ENCODE results near the gene MYRF.

Gene MYRF

GRCh38 chr11:61718621-61719302, 33.7 kb upstream of the MYRF start:
- TF ChIP-seq ZFX (IDR thresholded peaks at IDR 0.05), result no peak
- no peak for TF ChIP-seq CTCF (conservative IDR thresholded peaks at IDR 0.05)
- no peak overlapping the region for H3K27ac ChIP-seq

GRCh38 chr11:61719978-61720377, 32.5 kb upstream of the MYRF start:
- no peak for TF ChIP-seq ZFX (IDR thresholded peaks at IDR 0.05)
- no peak for TF ChIP-seq CTCF (conservative IDR thresholded peaks at IDR 0.05)
- no peak overlapping the region for H3K27ac ChIP-seq

GRCh38 chr11:61720597-61720996, 31.8 kb upstream of the MYRF start:
- H3K27ac ChIP-seq, result no peak overlapping the region
- TF ChIP-seq ZFX (IDR thresholded peaks at IDR 0.05), result no peak
- TF ChIP-seq CTCF (conservative IDR thresholded peaks at IDR 0.05), result no peak

DNA sequence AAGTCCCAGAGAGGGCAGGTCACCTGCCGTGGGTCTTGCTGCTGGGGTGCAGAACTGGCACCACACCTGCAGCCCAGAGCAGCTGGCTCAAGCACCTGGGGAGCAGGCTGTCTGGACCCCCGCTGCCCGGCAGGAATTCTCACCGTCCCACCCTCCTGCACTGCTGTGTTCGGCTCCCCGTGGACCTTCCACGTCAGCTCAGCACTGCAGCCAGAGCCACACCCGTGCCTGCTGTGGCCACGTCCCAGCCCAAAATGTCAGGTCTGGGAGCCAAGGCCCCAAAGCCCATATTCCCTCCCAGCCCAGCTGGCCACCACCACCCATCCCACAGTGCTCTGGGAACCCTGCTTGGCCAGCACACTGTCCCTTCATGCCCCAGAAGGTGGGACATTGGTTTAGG, 28.0 kb upstream of the MYRF start:
- no peak overlapping the region for H3K27ac ChIP-seq

DNA sequence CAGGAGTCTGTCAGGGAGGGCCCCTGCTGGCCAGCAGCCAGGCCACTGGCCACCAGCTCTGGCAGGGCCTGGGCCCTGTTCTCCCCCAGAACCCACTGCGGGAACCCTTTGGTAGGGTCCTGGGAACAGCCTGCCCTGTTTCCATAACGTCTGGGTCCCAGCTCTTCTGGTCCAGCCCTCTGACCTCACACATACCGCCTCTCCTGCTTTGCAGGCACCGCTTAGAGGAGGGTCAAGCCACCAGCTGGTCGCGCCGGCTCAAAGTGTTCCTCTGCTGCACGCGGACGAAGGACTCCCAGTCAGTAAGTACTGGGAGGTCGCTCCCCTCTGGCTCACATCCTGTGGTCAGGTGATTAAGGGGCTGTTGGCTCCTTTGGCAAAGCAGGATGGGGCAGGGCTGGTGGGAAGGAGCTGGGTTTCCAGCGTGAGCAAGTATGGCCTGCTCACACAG, 26.6 kb upstream of the MYRF start:
- no peak overlapping the region for H3K27ac ChIP-seq
- no peak for TF ChIP-seq ZFX (IDR thresholded peaks at IDR 0.05)
- TF ChIP-seq CTCF (conservative IDR thresholded peaks at IDR 0.05), result no peak

More for the DNA sequence above, 28.0 kb upstream of the MYRF start:
- no peak for TF ChIP-seq CTCF (conservative IDR thresholded peaks at IDR 0.05)
- no peak for TF ChIP-seq ZFX (IDR thresholded peaks at IDR 0.05)

GRCh38 chr11:61726775-61727174, 25.7 kb upstream of the MYRF start:
- no peak overlapping the region for H3K27ac ChIP-seq
- TF ChIP-seq ZFX (IDR thresholded peaks at IDR 0.05), result no peak
- TF ChIP-seq CTCF (conservative IDR thresholded peaks at IDR 0.05), result no peak

DNA sequence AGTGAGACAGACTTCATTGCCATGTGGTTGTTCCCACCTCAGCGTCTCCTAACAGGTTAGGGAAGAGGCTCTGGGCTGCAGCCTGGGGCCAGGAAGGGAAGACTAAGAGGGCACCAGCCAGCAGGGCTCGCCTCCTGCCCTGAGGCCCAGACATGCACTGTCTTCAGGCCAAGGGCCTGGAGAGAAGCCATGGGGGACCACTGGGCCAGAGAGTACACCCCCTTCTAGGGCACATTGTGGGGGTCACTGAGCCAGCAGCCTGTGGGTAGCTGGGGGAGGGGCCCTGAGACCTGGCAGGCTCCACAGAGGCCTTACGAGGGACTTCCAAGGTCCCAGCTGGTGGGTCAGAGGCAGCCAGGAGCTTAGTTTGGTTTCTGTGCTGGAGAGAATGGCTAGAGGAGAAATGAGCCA, 25.0 kb upstream of the MYRF start:
- no peak overlapping the region for H3K27ac ChIP-seq
- TF ChIP-seq CTCF (conservative IDR thresholded peaks at IDR 0.05) (no peak), ZFX (IDR thresholded peaks at IDR 0.05) (no peak)

Data from C4-2B (cell line).